ENCODE results near the gene NGFR.

The NGFR gene

GRCh38 chr17:49469831-49470810 lies 25.0 kb upstream of the NGFR start:
- FAIRE-seq = no peak

GRCh38 chr17:49471089-49471683 lies 23.9 kb upstream of the NGFR start:
- no peak for FAIRE-seq

GRCh38 chr17:49471769-49472168 lies 23.3 kb upstream of the NGFR start:
- FAIRE-seq = no peak

- no peak for FAIRE-seq
Observed at GRCh38 chr17:49472527-49472926, 22.6 kb upstream of the NGFR start.

- FAIRE-seq = no peak
Observed at GRCh38 chr17:49473900-49474751, 21.0 kb upstream of the NGFR start.

GRCh38 chr17:49477709-49478108 lies 17.4 kb upstream of the NGFR start:
- FAIRE-seq = no peak

- no peak for FAIRE-seq
Observed at GRCh38 chr17:49480836-49481615, 14.1 kb upstream of the NGFR start.

- FAIRE-seq = no peak
Observed at GRCh38 chr17:49482144-49482817, 12.8 kb upstream of the NGFR start.

- FAIRE-seq = no peak
Observed at GRCh38 chr17:49483599-49484509, 11.2 kb upstream of the NGFR start.

GRCh38 chr17:49484588-49484987 lies 10.5 kb upstream of the NGFR start:
- no peak for FAIRE-seq

- no peak for FAIRE-seq
Observed at GRCh38 chr17:49486012-49486641, 9.0 kb upstream of the NGFR start.

- no peak for FAIRE-seq
Observed at GRCh38 chr17:49487183-49487582, 7.9 kb upstream of the NGFR start.

GRCh38 chr17:49488612-49489011 lies 6.5 kb upstream of the NGFR start:
- no peak for FAIRE-seq

- FAIRE-seq = no peak
Observed at GRCh38 chr17:49489348-49489747, 5.7 kb upstream of the NGFR start.

- FAIRE-seq = no peak
Observed at GRCh38 chr17:49490276-49490675, 4.8 kb upstream of the NGFR start.

GRCh38 chr17:49491192-49491769 lies 3.8 kb upstream of the NGFR start:
- FAIRE-seq = no peak

GRCh38 chr17:49494399-49494985 lies 601 bp upstream of the NGFR start:
- FAIRE-seq = no peak

- no peak for FAIRE-seq
Observed at GRCh38 chr17:49495842-49496182, 719 bp downstream of the NGFR start.

- FAIRE-seq = no peak
Observed at GRCh38 chr17:49496183-49496866, 1.2 kb downstream of the NGFR start.

Measured in TTC549 (cell line).